ENCODE results near the gene SON.
"Not testable (repeated sequence)": the region's sequence is repeated elsewhere in the genome, so short reads cannot be mapped to it uniquely, and the experiment has no call there.

SON gene

GRCh38 chr21:33572350-33572749, 29.5 kb downstream of the SON start:
- no peak for DNase-seq

GRCh38 chr21:33576741-33577141, 33.9 kb downstream of the SON start:
- not testable (repeated sequence) for DNase-seq

GRCh38 chr21:33578214-33578613, 35.4 kb downstream of the SON start:
- peak; percentile 28 for DNase-seq

GRCh38 chr21:33578959-33579542, 36.2 kb downstream of the SON start:
- DNase-seq, result no peak

GRCh38 chr21:33584455-33584854, 41.6 kb downstream of the SON start:
- DNase-seq, result no peak

- DNase-seq, result no peak
Observed at GRCh38 chr21:33586927-33587326, 44.1 kb downstream of the SON start.

- peak; percentile 47 for DNase-seq
Observed at GRCh38 chr21:33587792-33588484, 45.1 kb downstream of the SON start.

GRCh38 chr21:33588485-33589335, 45.9 kb downstream of the SON start, which contains the start of gene DONSON:
TSS of gene DONSON (minus strand) at chr21:33588684. CDS start at chr21:33588641, 43 bp downstream.
- DNase-seq, result peak; percentile 81

GRCh38 chr21:33598051-33598450, 55.2 kb downstream of the SON start:
- DNase-seq, result no peak

GRCh38 chr21:33608559-33608958, 65.7 kb downstream of the SON start:
- no peak for DNase-seq

- DNase-seq, result no peak
Observed at GRCh38 chr21:33611006-33611744, 68.3 kb downstream of the SON start.

- not testable (repeated sequence) for DNase-seq
Observed at GRCh38 chr21:33617565-33617964, 74.7 kb downstream of the SON start.

GRCh38 chr21:33618407-33618806, 75.6 kb downstream of the SON start:
- DNase-seq, result no peak

GRCh38 chr21:33619726-33620125, 76.9 kb downstream of the SON start:
- no peak for DNase-seq

- no peak for DNase-seq
Observed at GRCh38 chr21:33622253-33622652, 79.4 kb downstream of the SON start.

GRCh38 chr21:33626151-33626550, 83.3 kb downstream of the SON start:
- not testable (repeated sequence) for DNase-seq

Data from fibroblast of skin of back (primary cell).